Activated CD8-positive, alpha-beta T cell treated with anti-CD3 and anti-CD28 coated beads, Interleukin-2, amount 10 ng/mL, durations not matched to agents 7 days and 5 days (primary cell): ENCODE results near the gene OGFOD2. TPM values are rescaled to one million over a fixed set of nuclear protein-coding genes. Genes with fewer than 3 reads are reported as not detected.

Experiments
- ATAC-seq: fragments of 150-1000 bp; cut with Tn5 transposase; one replicate; pipeline ENCODE4 v1.10.0; 2021; ENCODE audit warnings: moderate library complexity
- CTCF ChIA-PET: fragments of 350-600 bp; sonication (Branson Sonifier 250); formaldehyde crosslinking; loops from one replicate; lab custom pipeline; 2021; ENCODE audit warnings: antibody characterized with exemption; lab: Charles Lee
- POLR2A ChIA-PET: fragments of 350-600 bp; sonication (Branson Sonifier 250); formaldehyde crosslinking; loops from one replicate; lab custom pipeline; 2021; ENCODE audit warnings: antibody characterized with exemption; lab: Charles Lee
- DNase-seq: peaks from one replicate; pipeline ENCODE4 v3.0.0-alpha.2; 2020
- H3K27ac Mint-ChIP-seq: one replicate; pipeline ENCODE4 v1.8.0; 2021; ENCODE audit warnings: mild to moderate bottlenecking, mixed read lengths
- H3K27me3 Mint-ChIP-seq: one replicate; pipeline ENCODE4 v1.8.0; 2021; ENCODE audit warnings: low read depth, mixed read lengths
- H3K36me3 Mint-ChIP-seq: one replicate; pipeline ENCODE4 v1.8.0; 2021; ENCODE audit warnings: low read depth, mixed read lengths
- H3K4me1 Mint-ChIP-seq: one replicate; pipeline ENCODE4 v1.8.0; 2021; ENCODE audit warnings: low read depth, mixed read lengths
- H3K4me3 Mint-ChIP-seq: one replicate; pipeline ENCODE4 v1.8.0; 2021; ENCODE audit warnings: mild to moderate bottlenecking, mixed read lengths
- H3K9me3 Mint-ChIP-seq: one replicate; pipeline ENCODE4 v1.8.0; 2022; ENCODE audit warnings: mixed read lengths; ENCODE audit not compliant: insufficient read depth
- total RNA-seq, 2 experiments: library from RNA; stranded (reverse); gene quantifications; one replicate each; pipeline ENCODE4 v1.2.3, GENCODE V29; 2021

OGFOD2 gene
- total RNA-seq, 2 experiments from 2014 or later = 24.1 to 27.0 TPM

DNA sequence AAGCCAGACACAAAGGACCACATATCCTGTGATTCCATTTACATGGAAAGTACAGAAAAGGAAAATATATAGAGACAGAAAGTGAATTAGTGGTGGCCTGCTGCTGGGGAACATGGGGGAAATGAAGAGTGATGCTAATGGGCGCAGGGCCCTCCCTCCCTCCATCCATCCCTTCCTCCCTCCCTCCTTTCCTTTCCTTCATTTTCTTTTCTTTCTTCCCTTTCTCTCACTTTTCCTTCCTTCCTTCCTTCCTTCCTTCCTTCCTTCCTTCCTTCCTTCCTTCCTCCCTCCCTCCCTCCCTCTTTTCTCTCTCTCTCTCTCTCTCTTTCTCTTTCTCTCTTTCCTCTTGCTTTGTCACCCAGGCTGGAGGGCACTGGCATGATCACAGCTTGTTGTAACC, 42.7 kb downstream of the OGFOD2 start:
- CTCF ChIA-PET = no interaction called here

DNA sequence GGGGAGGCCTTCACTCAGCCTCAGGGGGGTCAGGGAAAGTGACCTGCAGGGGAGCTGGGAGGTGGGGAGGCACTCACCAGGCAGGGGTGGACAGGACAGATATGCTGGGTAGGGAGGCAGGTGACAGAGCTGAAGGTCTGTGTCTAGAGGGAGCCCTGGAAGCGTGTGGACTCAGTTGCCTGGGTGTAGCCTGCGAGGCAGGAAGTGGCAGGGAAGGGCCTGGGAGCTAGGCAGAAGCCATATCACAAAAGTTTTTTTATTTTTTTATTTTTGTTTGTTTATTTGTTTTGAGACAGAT, 44.7 kb downstream of the OGFOD2 start:
- Mint-ChIP-seq H3K4me3 (no peak overlapping the region), H3K27me3 (no peaks in the 10 kb centered on the region), H3K4me1 (peaks cover 14% of the 10 kb centered on the region), H3K36me3 (no peaks in the 10 kb centered on the region), H3K27ac (peak overlapping the region; percentile 20), H3K9me3 (no peaks in the 10 kb centered on the region)
- ChIA-PET CTCF (interaction anchor here (0.7 kb wide), 1 partner anchor 9 kb away, joined by 3 read pairs; no protein-coding TSS in a partner anchor), POLR2A (no interaction called here)
- DNase-seq = no peak
- no peak for ATAC-seq

More for the DNA sequence above, 42.7 kb downstream of the OGFOD2 start:
- POLR2A ChIA-PET = no interaction called here
- Mint-ChIP-seq H3K27me3 (no peaks in the 10 kb centered on the region), H3K4me1 (peaks cover 6% of the 10 kb centered on the region), H3K9me3 (no peaks in the 10 kb centered on the region), H3K36me3 (no peaks in the 10 kb centered on the region), H3K4me3 (no peak overlapping the region), H3K27ac (no peak overlapping the region)
- DNase-seq = no peak
- no peak for ATAC-seq

DNA sequence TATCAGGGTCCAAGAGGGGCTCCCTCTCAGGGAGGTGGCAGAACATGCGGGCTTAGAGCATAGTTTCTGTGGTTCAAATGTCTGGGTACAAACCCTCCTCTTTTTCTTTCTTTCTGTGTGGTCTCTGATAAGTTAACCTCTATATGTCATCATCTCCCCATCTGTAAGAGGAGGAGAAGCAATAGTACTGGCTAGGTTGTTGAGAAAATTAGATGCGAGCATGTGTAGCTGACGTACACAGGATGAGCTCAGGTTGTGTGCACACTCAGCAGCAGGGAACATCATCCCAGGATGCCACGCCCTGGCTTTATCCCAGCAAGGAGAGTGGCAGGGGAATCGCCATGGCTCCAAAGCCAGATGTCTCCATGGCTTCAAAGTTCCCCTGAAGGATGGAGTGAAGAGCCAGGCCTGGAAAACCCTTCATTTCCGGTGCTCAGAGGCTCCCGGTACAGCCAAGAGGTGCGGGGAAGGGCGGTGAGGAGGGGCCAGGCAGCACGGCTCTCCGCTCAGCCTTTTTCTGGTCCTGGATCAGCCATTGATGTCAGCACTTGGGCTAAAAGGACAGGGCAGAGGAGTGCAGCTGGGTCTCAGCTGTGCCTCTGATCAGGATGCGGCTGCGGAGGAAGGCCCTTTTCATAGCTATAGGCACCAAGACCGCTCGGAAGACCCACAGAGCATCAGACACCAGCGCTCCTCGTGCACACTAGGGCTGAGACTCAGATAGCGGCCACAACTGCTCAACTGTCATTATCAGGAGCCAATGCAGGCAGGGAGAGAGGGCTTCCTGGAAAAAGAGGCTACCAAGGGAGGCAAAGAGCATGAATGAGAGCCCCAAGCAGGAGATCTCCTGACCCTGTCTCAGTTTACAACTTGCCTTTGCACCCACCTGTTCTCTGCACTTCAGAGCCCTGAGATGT, 46.9 kb downstream of the OGFOD2 start:
- Mint-ChIP-seq H3K4me3 (no peak overlapping the region), H3K27me3 (no peaks in the 10 kb centered on the region), H3K27ac (no peak overlapping the region), H3K36me3 (no peaks in the 10 kb centered on the region), H3K4me1 (peaks cover 18% of the 10 kb centered on the region), H3K9me3 (no peaks in the 10 kb centered on the region)
- ChIA-PET CTCF (no interaction called here), POLR2A (no interaction called here)
- ATAC-seq = no peak
- DNase-seq = no peak

DNA sequence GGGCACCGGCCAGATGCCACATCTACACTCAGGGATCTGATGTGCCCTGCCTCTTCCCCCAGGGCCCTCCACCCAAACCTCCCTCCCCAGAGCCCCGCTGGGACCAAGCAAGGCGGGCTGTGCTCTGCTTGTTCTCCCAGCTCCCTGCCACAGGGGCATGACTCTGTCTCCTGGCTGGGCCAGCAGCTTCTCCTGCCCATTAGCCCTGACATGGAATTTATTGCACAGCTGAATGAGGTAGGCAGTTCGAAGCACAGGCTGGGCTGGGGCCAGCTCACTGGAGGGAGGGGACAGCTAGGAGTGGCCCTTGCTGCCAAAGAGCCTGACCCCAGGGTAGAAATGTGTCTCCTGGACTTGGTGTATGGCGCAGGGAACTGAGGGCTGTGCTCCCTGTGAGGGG, 47.8 kb downstream of the OGFOD2 start:
- POLR2A ChIA-PET = no interaction called here
- Mint-ChIP-seq H3K36me3 (no peaks in the 10 kb centered on the region), H3K9me3 (no peaks in the 10 kb centered on the region), H3K4me3 (no peak overlapping the region), H3K27me3 (no peaks in the 10 kb centered on the region), H3K4me1 (peaks cover 18% of the 10 kb centered on the region), H3K27ac (peak overlapping the region; percentile 30)
- DNase-seq (no peak), ATAC-seq (no peak)
- CTCF ChIA-PET = interaction anchor here (1.3 kb wide), 1 partner anchor 21 kb away, joined by 4 read pairs; no protein-coding TSS in a partner anchor

DNA sequence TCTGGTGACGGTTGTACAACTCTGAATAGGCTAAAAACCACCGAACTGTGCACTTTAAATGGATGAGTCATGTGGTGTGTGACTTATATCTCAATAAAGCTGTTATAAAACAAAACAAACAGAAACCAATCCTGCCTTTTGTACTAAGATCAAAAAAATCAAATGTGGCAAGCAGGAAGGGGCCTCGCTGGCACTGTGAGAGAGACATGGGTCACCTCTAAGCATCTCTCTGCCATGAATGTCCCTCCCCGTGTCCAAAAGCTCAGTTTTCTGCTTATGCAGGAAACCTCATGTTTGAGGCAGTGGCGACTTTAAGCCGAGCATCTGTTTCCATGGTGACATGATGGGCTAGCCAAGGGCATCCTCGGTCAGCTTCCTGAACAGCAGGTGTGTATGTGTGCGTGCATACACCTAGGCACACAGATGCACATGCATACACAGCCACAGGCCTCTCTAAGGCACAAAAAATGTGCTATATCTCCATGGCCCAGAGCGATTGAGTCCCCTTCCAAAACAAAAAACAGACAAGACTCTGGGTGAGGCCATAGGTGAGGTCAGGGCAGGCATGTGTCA, 49.9 kb downstream of the OGFOD2 start:
- Mint-ChIP-seq H3K4me1 (peaks cover 17% of the 10 kb centered on the region), H3K9me3 (no peaks in the 10 kb centered on the region), H3K4me3 (no peak overlapping the region), H3K27ac (peak overlapping the region; percentile 18), H3K36me3 (no peaks in the 10 kb centered on the region), H3K27me3 (no peaks in the 10 kb centered on the region)
- DNase-seq = peak; percentile 31
- POLR2A ChIA-PET = interaction anchor here (0.6 to 0.9 kb wide), 2 partner anchors 50 to 208 kb away, joined by 3 read pairs; no protein-coding TSS in a partner anchor
- CTCF ChIA-PET = interaction anchor here (1.2 to 1.3 kb wide), 2 partner anchors 17 to 19 kb away, joined by 3 read pairs; no protein-coding TSS in a partner anchor
- ATAC-seq = peak; percentile 62

DNA sequence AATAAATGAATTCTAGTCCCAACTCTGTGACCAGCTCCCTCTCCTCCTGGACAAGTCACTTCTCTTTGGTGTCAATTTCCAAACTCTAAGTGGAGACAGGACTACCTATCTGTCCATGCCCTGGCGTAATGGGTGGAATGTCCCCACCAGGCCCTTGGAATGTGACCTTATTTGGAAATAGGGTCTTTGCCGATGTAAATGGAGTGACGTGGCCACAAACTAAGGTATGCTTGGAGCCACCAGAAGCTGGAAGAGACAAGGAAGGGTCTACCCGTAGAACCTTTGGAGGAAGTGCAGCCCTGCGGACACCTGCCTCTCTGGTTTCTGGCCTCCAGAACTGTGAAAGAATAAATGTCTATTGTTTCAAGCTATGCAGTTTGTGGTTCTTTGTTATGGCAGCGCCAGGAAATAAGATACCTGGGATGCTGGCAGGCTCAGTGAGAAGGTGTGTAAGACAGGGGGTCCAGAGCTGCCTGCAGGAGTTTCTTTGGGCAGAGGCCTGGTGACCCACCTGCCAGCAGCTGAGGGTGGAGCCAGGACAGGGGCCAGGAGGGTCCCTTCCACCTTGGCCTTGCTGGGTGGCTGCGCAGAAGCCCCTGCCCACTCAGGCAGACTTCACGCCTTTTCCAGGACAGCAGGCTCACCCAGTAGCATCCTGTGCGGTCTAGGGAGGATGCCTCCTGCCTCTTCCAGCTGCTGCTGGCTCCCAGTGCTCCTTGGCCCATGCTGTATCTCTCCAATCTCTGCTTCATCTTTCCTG, 51.2 kb downstream of the OGFOD2 start:
- CTCF ChIA-PET = interaction anchor here (1.1 kb wide), 1 partner anchor 11 kb away, joined by 3 read pairs; no protein-coding TSS in a partner anchor
- POLR2A ChIA-PET = interaction anchor here (0.8 kb wide), 1 partner anchor 81 kb away, joined by 4 read pairs; no protein-coding TSS in a partner anchor
- no peak overlapping the region for H3K27ac Mint-ChIP-seq

DNA sequence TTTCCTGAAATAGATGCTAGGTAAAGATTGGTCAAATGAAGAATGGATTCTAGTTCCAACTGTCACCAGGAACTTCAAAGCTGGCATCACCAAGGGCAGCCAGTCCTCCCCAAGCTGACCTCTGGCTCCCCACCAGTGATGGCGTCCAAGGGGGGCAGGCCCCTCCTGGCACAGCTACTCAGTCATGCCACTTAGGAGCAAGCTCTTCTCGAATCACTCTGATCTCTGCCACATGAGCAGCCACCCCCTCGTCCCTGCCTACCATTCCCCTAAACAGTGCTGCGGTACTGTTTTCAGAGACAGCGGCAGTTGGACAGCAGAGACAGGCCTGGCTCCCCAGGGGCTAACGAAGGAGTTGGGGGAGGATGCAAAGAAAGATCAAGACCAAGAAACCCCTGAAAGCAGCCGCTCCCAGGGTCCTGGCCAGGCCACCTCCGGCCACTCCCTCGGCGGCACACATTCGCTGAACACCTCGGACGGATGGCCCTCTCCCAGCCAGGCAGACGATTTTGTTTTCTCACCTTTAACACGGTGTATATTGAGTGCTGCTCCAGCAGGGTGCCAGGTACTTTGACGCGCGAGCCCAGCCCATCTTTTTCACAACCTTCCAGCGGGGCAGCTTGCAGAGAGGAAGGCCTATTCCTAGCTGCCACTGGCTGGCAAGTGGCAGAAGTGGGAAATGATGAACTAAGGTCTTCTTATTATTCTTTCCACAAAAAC, 52.8 kb downstream of the OGFOD2 start:
- CTCF ChIA-PET = interaction anchor here (1.1 kb wide), 1 partner anchor 9 kb away, joined by 3 read pairs; no protein-coding TSS in a partner anchor

More for the DNA sequence above, 51.2 kb downstream of the OGFOD2 start:
- peaks cover 17% of the 10 kb centered on the region for H3K4me1 Mint-ChIP-seq
- ATAC-seq = no peak
- H3K27me3 Mint-ChIP-seq = no peaks in the 10 kb centered on the region
- no peak overlapping the region for H3K4me3 Mint-ChIP-seq
- H3K36me3 Mint-ChIP-seq = no peaks in the 10 kb centered on the region
- H3K9me3 Mint-ChIP-seq = no peaks in the 10 kb centered on the region
- DNase-seq = no peak

DNA sequence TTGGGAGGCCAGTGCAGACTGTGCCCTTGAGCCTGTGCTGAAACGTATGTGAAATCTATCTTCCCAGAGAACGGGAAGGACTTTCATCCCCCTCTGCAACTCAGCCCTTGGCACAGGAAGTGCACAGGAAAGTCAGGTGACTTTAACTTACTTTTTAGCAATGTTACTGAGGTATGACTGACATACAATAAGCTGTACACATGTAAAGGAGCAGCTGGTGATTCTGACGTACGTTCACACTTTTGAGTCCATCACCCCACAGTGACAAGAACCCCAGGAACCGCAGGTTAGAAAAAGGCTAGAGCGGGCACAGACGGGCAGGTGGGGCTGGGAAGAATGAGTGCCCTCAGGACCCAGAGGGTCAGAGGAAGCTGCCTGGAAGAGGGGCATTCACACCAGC, 53.4 kb downstream of the OGFOD2 start:
- no peaks in the 10 kb centered on the region for H3K9me3 Mint-ChIP-seq
- ChIA-PET CTCF (no interaction called here), POLR2A (no interaction called here)
- no peaks in the 10 kb centered on the region for H3K27me3 Mint-ChIP-seq
- H3K36me3 Mint-ChIP-seq = peaks cover 5% of the 10 kb centered on the region
- H3K4me3 Mint-ChIP-seq = no peak overlapping the region
- peak overlapping the region; percentile 39 for H3K27ac Mint-ChIP-seq
- no peak for DNase-seq
- H3K4me1 Mint-ChIP-seq = peaks cover 23% of the 10 kb centered on the region
- ATAC-seq = no peak

More for the DNA sequence above, 52.8 kb downstream of the OGFOD2 start:
- no peak overlapping the region for H3K27ac Mint-ChIP-seq
- no peaks in the 10 kb centered on the region for H3K9me3 Mint-ChIP-seq
- H3K27me3 Mint-ChIP-seq = no peaks in the 10 kb centered on the region
- no peak overlapping the region for H3K4me3 Mint-ChIP-seq
- peaks cover 17% of the 10 kb centered on the region for H3K4me1 Mint-ChIP-seq
- H3K36me3 Mint-ChIP-seq = peaks cover 2% of the 10 kb centered on the region
- POLR2A ChIA-PET = no interaction called here
- DNase-seq = no peak
- ATAC-seq = no peak

DNA sequence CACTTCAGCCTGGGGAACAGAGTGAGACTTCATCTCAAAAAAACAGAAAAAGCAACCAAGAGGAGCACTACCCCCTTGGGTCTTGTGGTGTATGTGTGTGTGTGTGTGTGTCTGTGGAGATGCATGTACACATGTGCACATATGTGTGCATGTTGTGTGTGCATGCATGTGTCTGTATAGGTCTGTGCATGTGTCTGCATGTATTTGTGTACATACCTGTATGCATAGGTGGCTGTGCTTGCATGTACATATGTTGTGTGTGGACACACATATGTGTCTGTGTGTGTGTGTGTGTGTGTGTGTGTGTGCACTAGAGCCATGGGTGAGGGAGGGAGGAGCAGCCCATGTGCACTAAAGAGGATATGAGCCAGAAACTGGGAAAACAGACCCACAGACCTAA, 54.5 kb downstream of the OGFOD2 start:
- ATAC-seq = no peak
- no peak for DNase-seq
- peaks cover 28% of the 10 kb centered on the region for H3K4me1 Mint-ChIP-seq
- peaks cover 9% of the 10 kb centered on the region for H3K36me3 Mint-ChIP-seq
- H3K9me3 Mint-ChIP-seq = no peaks in the 10 kb centered on the region
- POLR2A ChIA-PET = no interaction called here
- no peak overlapping the region for H3K4me3 Mint-ChIP-seq
- peak overlapping the region; percentile 1 for H3K27ac Mint-ChIP-seq
- CTCF ChIA-PET = interaction anchor here (0.7 kb wide), 1 partner anchor 10 kb away, joined by 3 read pairs; no protein-coding TSS in a partner anchor
- H3K27me3 Mint-ChIP-seq = no peaks in the 10 kb centered on the region
